ENCODE data around the gene ALS2.

Gene ALS2

GRCh38 chr2:201758234-201758633, 22.5 kb downstream of the ALS2 start:
- DNase-seq (ENCODE audit: low read depth, low spot score), result no peak

- DNase-seq (ENCODE audit: low read depth, low spot score), result no peak
Measured at GRCh38 chr2:201754717-201755415, 25.9 kb downstream of the ALS2 start.

- DNase-seq (ENCODE audit: low read depth, low spot score), result no peak
Measured at GRCh38 chr2:201751566-201751965, 29.2 kb downstream of the ALS2 start.

GRCh38 chr2:201746551-201746950, 34.2 kb downstream of the ALS2 start:
- DNase-seq (ENCODE audit: low read depth, low spot score), result no peak

GRCh38 chr2:201735486-201735885, 45.2 kb downstream of the ALS2 start:
- no peak for DNase-seq (ENCODE audit: low read depth, low spot score)

GRCh38 chr2:201734111-201734510, 46.6 kb downstream of the ALS2 start:
- DNase-seq (ENCODE audit: low read depth, low spot score), result no peak

- DNase-seq (ENCODE audit: low read depth, low spot score), result no peak
Measured at GRCh38 chr2:201733544-201733943, 47.2 kb downstream of the ALS2 start.

- DNase-seq (ENCODE audit: low read depth, low spot score), result no peak
Measured at GRCh38 chr2:201730651-201731285, 50.0 kb downstream of the ALS2 start.

GRCh38 chr2:201715459-201715858, 65.3 kb downstream of the ALS2 start:
- DNase-seq (ENCODE audit: low read depth, low spot score), result no peak

- DNase-seq (ENCODE audit: low read depth, low spot score), result peak; percentile 5
Measured at GRCh38 chr2:201712726-201713125, 68.0 kb downstream of the ALS2 start.

GRCh38 chr2:201709747-201710146, 71.0 kb downstream of the ALS2 start:
- no peak for DNase-seq (ENCODE audit: low read depth, low spot score)

- DNase-seq (ENCODE audit: low read depth, low spot score), result no peak
Measured at GRCh38 chr2:201709049-201709448, 71.7 kb downstream of the ALS2 start.

GRCh38 chr2:201707753-201708152, 73.0 kb downstream of the ALS2 start:
- DNase-seq (ENCODE audit: low read depth, low spot score), result peak; percentile 28

- DNase-seq (ENCODE audit: low read depth, low spot score), result no peak
Measured at GRCh38 chr2:201707142-201707541, 73.6 kb downstream of the ALS2 start.

- DNase-seq (ENCODE audit: low read depth, low spot score), result no peak
Measured at GRCh38 chr2:201704536-201704935, 76.2 kb downstream of the ALS2 start.

- no peak for DNase-seq (ENCODE audit: low read depth, low spot score)
Measured at GRCh38 chr2:201701646-201702045, 79.1 kb downstream of the ALS2 start.

GRCh38 chr2:201699416-201699815, 81.3 kb downstream of the ALS2 start:
- DNase-seq (ENCODE audit: low read depth, low spot score), result no peak

- peak; percentile 38 for DNase-seq (ENCODE audit: low read depth, low spot score)
Measured at GRCh38 chr2:201698588-201699226, 82.0 kb downstream of the ALS2 start, which contains the start of gene MPP4. TSS of gene MPP4 (minus strand) at chr2:201698644. CDS start at chr2:201693954, 4,690 bp downstream.

GRCh38 chr2:201697899-201698298, 82.8 kb downstream of the ALS2 start:
- DNase-seq (ENCODE audit: low read depth, low spot score), result peak; percentile 71

- peak; percentile 79 for DNase-seq (ENCODE audit: low read depth, low spot score)
Measured at GRCh38 chr2:201696151-201696659, 84.5 kb downstream of the ALS2 start.

- no peak for DNase-seq (ENCODE audit: low read depth, low spot score)
Measured at GRCh38 chr2:201685156-201685555, 95.6 kb downstream of the ALS2 start.

- no peak for DNase-seq (ENCODE audit: low read depth, low spot score)
Measured at GRCh38 chr2:201680743-201681142, 100.0 kb downstream of the ALS2 start.

GRCh38 chr2:201678401-201678800, 102.3 kb downstream of the ALS2 start:
- DNase-seq (ENCODE audit: low read depth, low spot score), result no peak

All from astrocyte of the hippocampus (primary cell).